GM21367 (cell line): ENCODE data around the gene CSTPP1.

Experiments used
- ATAC-seq: cut with Tn5 transposase; IDR thresholded peaks from one replicate; pipeline ENCODE4 v1.9.1; 2021; ENCODE audit not compliant: unreplicated experiment

CSTPP1 gene, protein sequence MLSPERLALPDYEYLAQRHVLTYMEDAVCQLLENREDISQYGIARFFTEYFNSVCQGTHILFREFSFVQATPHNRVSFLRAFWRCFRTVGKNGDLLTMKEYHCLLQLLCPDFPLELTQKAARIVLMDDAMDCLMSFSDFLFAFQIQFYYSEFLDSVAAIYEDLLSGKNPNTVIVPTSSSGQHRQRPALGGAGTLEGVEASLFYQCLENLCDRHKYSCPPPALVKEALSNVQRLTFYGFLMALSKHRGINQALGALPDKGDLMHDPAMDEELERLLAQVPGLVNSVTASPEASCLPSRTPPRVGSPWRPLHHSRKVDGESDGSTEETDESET

DNA sequence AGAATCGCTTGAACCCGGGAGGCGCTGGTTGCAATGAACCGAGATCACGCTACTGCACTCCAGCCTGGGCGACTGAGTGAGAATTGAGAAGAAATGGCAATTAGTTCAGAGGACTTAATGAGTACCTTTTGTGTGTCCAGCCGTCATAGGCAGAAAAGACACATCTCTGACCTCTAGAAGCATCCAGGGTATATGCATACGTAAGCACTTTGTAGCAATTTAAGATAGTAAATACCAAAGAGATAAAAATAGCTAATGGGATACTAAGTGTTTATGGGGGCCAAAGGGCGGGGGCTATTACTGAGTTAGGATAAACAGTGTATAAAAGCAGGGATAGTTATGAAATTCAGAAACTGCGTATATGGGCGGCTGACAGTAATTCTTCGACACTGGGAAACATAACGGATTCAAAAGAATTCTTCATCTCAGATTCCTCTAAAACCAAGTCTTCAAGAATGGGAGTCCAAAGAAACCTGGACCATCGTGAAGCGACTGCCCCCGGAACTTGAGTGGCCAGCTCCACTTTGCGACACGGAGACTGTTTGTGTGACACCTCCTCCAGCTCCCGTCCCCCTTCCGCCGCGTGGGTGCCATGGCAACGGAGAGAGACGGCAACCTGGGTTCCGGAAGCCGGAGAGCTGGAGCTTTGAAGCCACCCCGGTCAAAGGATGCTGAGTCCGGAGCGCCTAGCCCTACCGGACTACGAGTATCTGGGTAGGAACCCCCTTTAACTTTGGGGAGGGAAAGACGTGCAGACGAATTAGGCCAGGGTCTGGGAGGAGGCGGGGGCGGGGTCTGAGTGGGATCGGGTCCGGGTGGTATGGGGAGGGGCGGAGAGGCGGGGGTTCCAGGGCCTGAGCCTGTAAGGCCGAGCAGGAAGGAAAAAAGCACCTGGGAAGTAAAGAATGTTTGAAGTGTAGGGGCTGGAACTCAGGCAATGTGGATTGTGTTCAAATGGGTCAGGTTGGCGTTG is at the start of gene CSTPP1:
TSS of gene CSTPP1 (plus strand) at position 624 of the 973 bp plus-strand sequence. CDS start at position 669, 45 bp downstream.
- ATAC-seq: peak; percentile 83

DNA sequence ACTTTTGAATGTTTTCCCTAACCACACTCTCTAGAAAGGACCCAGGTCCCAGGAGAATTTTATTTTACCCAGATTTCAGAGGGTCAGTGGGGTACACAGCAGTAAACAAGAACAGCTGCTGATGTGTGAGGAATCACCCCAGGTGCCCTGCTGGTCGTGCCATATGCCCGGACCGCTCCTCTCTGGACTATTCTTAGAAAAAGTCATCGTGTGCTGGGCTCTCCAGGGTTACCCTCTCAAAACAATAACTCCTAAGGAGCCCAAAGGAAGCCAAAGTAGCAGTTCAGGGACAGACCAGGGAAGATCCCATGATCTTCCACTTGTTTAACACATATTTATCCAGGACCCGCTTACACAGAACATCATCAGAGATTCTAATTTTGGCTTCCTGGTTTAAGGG is 47.9 kb upstream of the CSTPP1 start:
- no peak for ATAC-seq

DNA sequence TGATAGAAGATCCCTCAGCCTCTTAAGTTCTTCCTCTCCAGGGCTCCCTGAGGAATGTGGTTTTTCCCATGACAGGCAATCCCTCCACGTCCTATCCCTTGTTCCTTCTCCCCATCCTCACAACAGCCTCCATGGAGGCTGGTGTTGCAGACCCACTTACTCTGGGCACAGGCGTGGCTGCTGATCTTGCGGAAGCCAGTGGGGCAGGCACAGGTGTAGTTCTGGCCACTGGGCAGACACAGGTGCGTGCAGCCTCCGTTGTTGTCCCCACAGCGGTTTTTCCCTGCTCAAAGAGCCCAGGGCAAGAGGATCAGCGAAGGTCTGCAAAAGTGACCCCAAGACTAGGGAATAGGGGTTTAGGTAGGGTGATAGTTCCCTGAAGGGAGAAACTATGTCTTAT is 47.3 kb upstream of the CSTPP1 start:
- ATAC-seq: no peak

DNA sequence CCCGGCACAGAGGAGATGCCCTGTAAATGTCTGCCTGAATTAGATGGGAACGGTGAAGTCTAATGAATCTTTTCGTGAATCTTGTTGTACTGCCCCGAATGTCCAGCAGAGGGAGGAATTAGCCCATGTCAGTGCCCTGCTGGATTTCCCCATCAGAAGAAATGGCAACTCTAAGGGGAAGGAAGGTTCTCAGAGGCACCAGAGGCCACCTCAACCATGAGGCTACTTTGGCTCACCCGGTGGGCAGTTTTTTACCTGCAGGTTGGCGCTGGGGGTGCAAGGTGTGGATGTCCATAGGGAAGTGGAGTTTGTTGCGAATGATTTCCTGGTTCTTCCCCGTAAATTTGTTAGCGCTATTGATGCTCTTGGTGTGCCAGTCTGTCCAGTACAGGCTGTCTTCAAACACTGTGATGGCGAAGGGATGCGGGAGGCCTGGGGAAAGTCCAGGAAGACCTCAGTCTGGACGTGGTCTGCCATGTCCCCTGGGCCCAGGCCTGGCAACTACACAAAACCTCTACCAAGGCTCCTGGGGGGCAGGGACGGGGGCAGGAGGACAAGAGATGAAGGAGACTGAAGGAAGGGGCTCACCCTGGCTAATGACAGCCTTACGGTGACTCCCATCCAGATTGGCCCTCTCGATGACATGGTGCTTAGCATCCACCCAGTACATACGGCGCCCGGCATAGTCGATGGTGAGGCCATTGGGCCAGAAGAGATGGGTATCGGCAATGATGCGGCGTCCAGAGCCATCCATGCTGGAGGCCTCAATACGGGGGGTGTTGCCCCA is 46.7 kb upstream of the CSTPP1 start:
- no peak for ATAC-seq

DNA sequence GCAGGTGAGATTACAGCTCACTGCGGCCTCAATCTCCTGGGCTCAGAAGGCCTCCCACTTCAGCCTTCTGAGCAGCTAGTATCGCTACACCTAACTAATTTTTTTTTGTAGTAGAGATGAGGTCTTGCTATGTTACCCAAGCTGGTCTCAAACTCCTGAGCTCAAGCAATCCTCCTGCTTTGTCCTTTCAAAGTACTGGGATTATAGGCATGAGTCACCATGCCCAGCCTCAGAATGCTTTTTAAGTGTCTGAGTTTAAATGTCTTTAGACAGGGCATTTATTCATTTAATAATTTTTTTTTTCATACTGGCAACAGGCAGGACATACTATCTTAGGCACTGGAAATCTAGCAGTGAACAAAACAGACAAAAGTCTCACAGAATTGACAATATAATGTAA is 45.9 kb upstream of the CSTPP1 start:
- ATAC-seq: no peak

DNA sequence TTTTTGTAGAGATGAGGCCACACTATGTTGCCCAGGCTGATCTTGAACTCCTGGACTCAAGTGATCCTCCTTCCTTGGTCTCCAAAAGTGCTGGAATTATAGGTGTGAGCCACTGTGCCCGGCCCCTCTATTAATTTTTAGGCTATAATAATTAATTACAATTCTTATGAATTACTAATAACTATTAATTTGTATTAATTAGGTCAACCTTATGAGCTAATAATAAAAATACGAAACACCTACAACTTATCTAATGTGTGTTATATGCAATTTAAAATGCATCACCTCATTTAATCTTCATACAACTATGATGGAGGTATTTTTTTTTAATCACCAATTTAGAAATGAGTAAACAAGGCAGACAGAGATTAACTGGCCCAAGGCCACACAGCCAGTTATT is 44.5 kb upstream of the CSTPP1 start:
- ATAC-seq: no peak

DNA sequence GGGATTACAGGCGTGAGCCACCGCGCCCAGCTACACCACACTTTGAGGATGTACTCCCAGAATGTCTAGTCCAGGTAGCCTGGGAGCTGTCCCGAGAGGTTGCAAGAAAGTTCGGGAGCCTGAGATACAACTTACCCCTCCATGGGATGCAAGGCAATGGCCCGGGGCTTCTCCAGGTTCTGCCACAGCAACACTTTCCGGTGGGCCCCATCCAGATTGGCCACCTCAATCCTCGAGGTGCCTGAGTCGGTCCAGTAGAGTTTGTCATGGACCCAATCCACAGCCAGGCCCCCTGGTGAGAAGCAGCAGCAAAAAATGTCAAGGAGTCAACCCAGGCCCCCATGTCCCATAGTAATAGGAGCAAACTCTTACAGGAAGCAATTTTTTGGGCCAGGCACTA is 43.7 kb upstream of the CSTPP1 start:
- ATAC-seq: no peak

DNA sequence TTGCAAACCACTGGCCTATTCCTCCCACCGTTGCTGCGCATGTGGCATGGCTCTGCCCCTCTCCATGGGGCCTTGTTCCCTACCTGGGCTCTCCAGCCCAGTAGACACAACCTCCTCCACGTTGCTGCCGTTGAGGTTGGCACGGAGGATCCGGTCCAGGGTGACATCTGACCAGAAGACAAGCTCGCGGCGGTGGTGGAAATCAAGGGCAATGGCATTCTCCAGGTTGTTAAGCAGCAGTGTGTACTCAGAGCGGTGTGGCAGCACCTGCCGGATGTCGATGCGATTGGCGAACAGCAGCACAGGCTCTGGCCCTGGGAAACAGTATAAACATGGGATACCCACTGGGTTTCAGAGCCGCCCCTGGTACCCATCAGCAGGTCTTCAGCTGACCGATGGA is 42.1 kb upstream of the CSTPP1 start:
- no peak for ATAC-seq

DNA sequence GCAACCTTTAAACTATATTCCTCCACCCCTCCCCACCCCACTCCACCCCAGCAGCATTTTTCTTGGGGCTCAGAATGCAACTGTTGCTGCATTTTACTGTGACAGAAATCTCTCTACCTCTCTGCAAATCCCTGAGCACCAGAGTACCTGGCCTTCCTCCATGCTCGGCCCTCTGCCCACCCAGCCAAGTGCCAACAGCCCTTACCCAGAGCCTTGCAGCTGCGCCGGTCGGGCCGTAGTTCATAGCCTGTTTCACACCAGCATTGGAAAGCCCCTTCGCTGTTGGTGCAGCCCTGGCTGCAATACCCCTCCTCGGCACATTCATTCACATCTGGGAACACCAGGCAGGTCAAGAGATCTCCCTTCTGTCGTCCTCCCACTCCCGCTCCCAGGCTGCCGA is 41.6 kb upstream of the CSTPP1 start:
- ATAC-seq: no peak

DNA sequence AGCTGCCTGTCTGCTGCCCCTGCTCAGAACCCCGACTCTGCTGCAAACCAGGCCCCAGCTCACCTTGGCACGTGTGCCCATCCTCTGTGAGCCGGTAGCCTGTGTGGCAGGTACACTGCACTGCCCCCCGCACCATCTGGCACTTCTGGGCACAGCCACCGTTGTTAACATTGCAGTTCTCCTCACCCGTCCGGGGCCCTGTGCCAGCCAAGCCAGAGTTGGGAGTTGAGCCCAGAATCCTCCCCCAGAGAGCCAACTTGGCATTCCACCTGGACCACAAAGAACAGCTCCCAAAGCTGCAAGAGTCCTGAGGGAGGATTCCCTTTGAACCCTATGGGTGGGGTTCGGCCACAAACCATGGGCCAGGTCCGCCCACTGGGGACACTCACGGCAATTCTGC is 40.7 kb upstream of the CSTPP1 start:
- no peak for ATAC-seq

DNA sequence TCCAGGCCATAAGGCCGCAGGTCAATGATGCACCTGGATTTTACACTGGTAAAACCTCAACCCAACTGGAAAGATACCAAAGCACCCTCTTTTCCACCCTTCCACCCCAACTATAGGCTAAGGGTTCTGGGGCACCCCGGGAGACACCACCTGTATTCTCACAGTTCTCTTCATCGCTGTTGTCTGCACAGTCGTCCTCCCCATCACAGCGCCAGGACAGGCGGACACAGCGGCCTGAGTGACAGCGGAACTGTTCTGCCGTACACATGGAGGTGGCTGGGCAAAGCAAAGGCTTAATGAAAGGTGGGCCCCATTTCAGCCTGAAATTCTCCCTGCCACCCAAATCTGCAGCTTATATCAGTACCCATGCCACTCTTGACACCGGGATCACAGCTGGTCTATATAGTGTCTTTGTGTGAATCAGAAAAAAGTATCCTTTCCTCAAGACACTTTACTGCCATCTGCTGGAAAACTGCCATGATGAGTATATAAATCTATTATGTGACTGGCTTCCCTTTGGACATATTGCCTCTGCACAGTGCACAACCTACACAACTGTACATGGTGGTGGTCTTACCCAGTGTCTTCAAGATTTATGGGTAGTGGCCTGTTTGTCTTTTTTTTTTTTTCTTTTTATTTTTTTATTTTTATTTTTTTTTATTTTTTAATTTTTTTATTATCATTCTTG is 39.7 kb upstream of the CSTPP1 start:
- no peak for ATAC-seq

DNA sequence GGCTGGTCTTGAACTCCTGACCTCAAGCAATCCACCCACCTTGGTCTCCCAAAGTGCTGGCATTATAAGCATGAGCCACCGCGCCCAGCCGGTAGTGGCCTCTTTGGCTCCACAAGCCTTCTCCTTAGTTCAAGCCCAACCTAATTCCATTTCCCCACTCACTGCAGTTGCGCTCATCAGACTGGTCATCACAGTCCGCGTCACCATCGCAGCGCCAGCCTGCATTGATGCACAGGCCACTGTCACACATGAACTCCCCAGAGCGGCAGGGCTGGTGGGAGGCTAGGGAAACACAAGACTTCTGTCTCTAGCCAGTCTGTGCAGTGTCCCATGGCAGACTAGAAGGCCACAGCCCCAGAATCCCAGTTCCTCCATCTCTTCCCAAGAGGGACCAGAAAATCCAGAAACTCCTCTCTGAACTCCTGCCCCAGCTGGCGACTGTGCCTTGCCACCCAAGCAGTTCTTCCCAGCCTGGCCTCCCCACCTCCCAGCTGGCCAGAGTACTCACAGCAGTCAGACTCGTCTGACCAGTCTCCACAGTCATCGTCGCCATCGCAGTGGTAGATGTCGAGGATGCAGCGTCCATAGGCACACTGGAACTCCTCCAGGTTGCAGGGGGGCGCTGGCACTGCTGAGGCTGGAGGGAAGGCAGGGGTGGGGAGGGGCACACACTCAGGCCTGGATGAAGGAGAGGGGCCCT is 38.0 kb upstream of the CSTPP1 start:
- ATAC-seq: no peak

DNA sequence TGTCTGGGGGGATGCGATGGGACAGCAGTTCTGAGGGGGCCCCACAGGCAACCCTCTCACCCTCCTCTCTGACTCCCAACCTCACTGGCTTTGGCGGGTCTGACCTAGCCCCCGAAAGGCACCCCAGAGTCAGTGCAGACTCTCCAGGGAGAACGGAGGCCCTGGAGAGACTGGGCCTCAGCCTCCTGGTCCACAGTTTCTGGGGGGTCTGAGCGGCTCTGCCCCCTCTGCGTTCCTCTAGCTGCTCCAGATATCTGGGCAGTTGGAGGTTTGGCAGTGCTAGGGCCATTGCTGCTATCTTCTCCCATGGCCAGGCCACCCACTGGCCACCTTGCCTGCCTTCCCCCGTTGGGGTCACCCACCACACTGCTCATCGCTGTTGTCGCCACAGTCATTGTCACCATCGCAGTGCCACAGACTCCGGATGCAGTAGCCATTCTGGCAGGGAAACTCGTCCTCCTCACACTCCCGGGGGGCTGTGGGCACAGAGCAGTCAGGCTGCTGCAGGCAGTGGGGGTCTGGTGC is 37.0 kb upstream of the CSTPP1 start:
- ATAC-seq: no peak

DNA sequence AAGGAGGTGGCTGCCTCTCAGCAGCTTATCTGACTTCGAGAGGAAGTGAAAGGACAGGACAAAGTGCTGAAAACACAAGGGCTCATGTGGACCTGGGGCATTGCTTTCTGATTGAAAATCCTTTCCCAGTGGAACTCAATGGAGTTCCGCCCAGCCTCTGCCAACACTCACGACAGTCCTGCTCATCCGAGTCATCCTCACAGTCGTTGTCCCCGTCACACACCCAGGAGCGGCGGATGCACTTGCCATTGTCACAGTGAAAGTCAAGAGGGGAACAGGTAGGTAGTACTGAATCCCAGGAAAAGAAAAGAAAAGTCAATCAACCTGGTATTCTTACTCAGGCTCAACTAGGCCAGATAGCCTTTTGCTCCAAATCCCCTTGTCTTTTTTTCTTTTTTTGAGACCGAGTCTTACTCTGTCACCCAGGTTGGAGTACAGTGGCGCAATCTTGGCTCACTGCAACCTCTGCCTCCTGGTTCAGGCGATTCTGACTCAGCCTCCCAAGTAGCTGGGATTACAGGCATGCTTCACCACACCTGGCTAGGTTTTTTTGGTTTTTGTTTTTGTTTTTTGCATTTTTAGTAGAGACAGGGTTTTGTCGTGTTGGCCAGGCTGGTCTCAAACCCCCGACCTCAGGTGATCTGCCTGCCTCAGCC is 36.3 kb upstream of the CSTPP1 start:
- ATAC-seq: no peak

DNA sequence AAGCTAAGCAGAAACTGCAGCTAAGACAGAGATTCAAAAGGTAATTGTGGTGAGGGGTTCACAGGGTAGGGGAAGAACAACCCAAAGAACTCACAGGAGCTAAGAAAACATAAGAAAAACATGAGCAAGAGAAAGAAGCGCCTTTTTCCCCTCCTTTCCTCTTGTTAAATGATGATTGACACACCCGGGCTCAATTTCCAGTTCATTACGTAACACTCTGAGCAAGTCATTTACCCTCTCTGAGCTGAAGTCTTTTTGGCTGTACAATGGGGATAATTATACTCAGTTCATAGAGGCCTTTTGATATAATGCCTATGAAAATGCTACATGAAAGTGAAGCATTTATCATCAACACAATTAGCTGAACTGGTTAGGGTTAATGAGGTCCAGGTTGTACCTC is 35.4 kb upstream of the CSTPP1 start:
- no peak for ATAC-seq

DNA sequence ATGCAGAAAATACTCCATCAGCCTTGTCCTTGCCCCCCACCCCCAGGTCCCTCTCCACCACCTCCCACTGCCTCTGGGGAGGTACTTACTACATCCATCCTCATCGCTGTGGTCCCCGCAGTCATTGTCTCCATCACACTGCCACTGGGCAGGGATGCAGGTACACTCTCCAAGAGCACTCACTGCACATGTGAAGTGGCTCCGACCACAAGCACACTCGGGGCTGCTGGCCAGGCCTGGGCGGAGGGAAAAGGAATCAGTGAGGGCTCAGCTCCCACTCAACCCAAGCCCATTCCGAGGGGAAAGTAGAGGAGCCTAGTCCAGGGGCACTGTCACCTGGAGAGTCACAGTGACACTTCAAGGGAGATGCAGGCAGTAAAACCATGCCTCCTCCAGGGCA is 33.9 kb upstream of the CSTPP1 start:
- ATAC-seq: no peak

DNA sequence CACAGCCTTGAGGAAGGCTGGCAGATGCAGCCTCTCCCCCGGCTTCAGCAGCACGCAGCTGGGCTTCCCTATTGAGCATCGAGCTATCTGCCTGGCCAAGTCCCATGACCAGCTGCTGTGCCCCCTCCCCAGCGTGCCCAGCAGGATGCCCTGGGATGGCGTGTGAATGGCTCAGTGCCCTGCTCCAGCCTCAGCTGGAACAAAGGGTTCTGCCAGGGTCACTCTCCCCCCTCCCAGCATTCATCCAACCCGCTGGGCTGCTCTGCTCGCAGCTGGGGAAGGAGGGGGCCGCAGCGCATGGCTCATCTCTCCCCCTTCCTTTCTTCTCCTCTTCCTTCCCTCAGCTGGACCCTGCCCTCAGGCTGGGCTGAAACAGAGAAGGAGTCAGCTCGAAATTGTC is 32.7 kb upstream of the CSTPP1 start:
- no peak for ATAC-seq

DNA sequence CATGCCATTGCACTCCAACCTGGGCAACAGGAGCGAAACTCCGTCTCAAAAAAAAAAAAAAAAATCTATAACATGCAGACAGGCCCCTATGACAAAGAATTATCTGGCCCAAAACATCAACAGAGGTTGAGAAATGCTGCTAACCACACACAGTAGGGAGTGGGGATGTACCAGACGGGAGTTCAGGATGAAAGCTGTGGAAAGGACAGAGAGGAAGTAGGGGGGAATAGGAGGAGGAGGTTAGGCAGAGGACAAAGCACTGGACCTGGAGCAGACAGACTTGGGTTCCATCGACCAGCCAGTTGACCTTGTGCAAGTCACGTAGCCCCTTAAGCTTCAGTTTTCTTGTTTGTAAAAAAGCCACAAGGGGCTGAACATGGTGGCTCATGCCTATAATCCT is 30.8 kb upstream of the CSTPP1 start:
- ATAC-seq: no peak

DNA sequence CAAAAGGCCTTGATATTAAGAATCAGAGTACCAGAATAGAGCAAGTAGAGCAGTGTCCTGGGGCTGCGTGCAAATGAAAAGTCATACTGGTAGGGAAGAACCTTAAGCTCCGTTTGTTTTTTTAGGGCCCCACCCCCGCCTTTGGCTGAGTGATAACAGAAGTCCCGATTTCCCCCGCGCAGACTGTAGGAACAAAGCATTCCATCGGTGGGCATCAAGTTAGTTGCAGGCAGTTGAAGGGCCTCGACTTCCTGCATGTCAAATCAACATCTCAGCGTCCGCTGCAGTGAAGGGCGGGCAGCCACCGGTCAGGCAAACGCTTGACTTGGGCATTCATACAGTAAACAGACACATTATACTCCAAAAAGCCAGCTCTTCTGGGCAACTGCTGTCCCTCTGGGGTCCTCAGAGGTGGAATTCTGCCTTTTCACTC is 29.9 kb upstream of the CSTPP1 start:
- no peak for ATAC-seq
